Measurements from ENCODE around the gene APOL4.

DNA sequence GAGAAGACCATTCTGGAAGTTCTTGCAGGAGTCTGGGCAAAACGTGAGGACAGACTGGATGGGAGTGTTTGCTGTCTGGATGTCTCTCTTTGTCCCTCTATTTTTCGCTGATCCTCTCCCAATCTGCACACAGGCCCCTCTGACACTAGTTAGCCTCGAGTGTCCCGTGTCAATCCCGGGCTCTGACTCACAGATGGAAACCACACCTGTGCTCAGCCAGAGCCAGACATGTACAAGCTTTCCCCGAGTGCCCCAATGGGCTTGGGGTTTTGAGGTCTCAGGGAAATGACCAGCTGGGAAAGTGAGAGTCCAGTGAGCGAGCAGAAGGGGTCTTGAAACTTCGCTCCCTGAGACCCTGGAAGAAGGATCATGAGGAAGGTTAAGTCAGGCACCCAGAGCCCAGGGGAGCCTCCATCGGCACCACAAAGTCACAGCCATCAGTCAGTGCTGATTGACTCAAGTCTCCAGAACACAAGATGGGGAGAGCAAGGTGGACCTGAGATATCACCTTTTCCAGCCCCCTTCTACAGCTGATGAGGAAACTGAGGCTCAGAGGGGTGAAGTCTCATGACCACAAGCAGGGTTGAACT lies 23.8 kb upstream of the APOL4 start:
- TF ChIP-seq YY1 (IDR thresholded peaks at IDR 0.05; ENCODE audit: insufficient read depth, insufficient read length) (no peak), SUZ12 (IDR thresholded peaks at IDR 0.05; ENCODE audit: extremely low read depth, insufficient read depth, insufficient read length) (no peak)
